GM19035 (cell line): ENCODE results near the gene MSH3.
"Not testable (repeated sequence)": the region's sequence is repeated elsewhere in the genome, so short reads cannot be mapped to it uniquely, and the experiment has no call there.

Source experiments
- ATAC-seq: cut with Tn5 transposase; IDR thresholded peaks from one replicate; pipeline ENCODE4 v1.9.1; 2021; ENCODE audit not compliant: unreplicated experiment

The MSH3 gene

GRCh38 chr5:80705216-80705769 lies 50.8 kb downstream of the MSH3 start:
- no peak for ATAC-seq

GRCh38 chr5:80705801-80706200 lies 51.3 kb downstream of the MSH3 start:
- ATAC-seq: no peak

GRCh38 chr5:80706835-80707447 lies 52.5 kb downstream of the MSH3 start:
- no peak for ATAC-seq

- ATAC-seq: no peak
Measured at GRCh38 chr5:80707645-80708044, 53.2 kb downstream of the MSH3 start.

GRCh38 chr5:80711216-80711615 lies 56.8 kb downstream of the MSH3 start:
- no peak for ATAC-seq

GRCh38 chr5:80711938-80712337 lies 57.5 kb downstream of the MSH3 start:
- no peak for ATAC-seq

- no peak for ATAC-seq
Measured at GRCh38 chr5:80712919-80713318, 58.5 kb downstream of the MSH3 start.

GRCh38 chr5:80713631-80714030 lies 59.2 kb downstream of the MSH3 start:
- ATAC-seq: no peak

- no peak for ATAC-seq
Measured at GRCh38 chr5:80714570-80715298, 60.3 kb downstream of the MSH3 start.

- ATAC-seq: no peak
Measured at GRCh38 chr5:80715887-80716286, 61.4 kb downstream of the MSH3 start.

- no peak for ATAC-seq
Measured at GRCh38 chr5:80720181-80720580, 65.7 kb downstream of the MSH3 start.

GRCh38 chr5:80722916-80723315 lies 68.5 kb downstream of the MSH3 start:
- no peak for ATAC-seq

- no peak for ATAC-seq
Measured at GRCh38 chr5:80725446-80725845, 71.0 kb downstream of the MSH3 start.

GRCh38 chr5:80736730-80737129 lies 82.3 kb downstream of the MSH3 start:
- no peak for ATAC-seq

- ATAC-seq: no peak
Measured at GRCh38 chr5:80738466-80738865, 84.0 kb downstream of the MSH3 start.

- no peak for ATAC-seq
Measured at GRCh38 chr5:80739057-80739456, 84.6 kb downstream of the MSH3 start.

GRCh38 chr5:80739496-80739895 lies 85.0 kb downstream of the MSH3 start:
- no peak for ATAC-seq

- no peak for ATAC-seq
Measured at GRCh38 chr5:80739898-80740297, 85.4 kb downstream of the MSH3 start.

GRCh38 chr5:80740488-80740887 lies 86.0 kb downstream of the MSH3 start:
- not testable (repeated sequence) for ATAC-seq

- ATAC-seq: no peak
Measured at GRCh38 chr5:80740999-80741398, 86.5 kb downstream of the MSH3 start.

GRCh38 chr5:80744149-80744548 lies 89.7 kb downstream of the MSH3 start:
- no peak for ATAC-seq

- ATAC-seq: no peak
Measured at GRCh38 chr5:80745490-80745889, 91.0 kb downstream of the MSH3 start.
